Measurements from ENCODE around the gene SPATA20. TPM values are rescaled to one million over a fixed set of nuclear protein-coding genes. Genes with fewer than 3 reads are reported as not detected.

SPATA20 gene
- total RNA-seq, 1 experiment from 2014 or later, result 11.1 TPM

DNA sequence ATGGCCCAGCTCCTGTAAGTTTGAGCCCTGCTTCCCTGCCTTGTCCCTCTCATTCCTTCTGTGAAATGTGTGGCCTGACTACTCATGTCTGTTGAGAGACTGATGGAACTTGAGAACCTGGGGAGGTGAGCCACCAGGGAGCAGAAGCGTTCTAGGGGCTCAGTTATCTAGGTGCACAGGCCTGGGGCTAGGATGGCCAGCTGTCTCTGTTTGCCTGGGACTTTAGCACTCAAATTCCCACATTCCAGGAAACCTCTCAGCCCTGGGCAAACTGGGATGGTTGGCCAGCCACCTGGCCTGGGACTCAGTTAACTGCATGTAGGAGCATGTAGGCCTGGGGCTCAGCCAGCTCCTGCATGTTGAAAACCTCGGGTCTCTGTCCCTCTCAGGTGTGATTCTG lies 23.8 kb upstream of the SPATA20 start:
- Histone ChIP-seq H3K4me1 (ENCODE audit: insufficient read depth, low read length, poor library complexity, severe bottlenecking) (no peaks in the 10 kb centered on the region), H3K4me3 (ENCODE audit: low read depth, low read length, poor library complexity, severe bottlenecking) (no peak overlapping the region), H3K27me3 (replicated peaks; ENCODE audit: insufficient read depth, low read depth, low read length, poor library complexity) (no peaks in the 10 kb centered on the region), H3K36me3 (ENCODE audit: insufficient read depth, low read length, poor library complexity, severe bottlenecking) (no peaks in the 10 kb centered on the region), H3K9me3 (ENCODE audit: low read depth, low read length, poor library complexity, severe bottlenecking) (no peaks in the 10 kb centered on the region), H3K27ac (ENCODE audit: low read depth, low read length, poor library complexity, severe bottlenecking) (no peak overlapping the region)
- no TSS peak for BruUV-seq (replicated peaks)
- no peak for DNase-seq (ENCODE audit: low spot score)
- TF ChIP-seq, protein P1, sequence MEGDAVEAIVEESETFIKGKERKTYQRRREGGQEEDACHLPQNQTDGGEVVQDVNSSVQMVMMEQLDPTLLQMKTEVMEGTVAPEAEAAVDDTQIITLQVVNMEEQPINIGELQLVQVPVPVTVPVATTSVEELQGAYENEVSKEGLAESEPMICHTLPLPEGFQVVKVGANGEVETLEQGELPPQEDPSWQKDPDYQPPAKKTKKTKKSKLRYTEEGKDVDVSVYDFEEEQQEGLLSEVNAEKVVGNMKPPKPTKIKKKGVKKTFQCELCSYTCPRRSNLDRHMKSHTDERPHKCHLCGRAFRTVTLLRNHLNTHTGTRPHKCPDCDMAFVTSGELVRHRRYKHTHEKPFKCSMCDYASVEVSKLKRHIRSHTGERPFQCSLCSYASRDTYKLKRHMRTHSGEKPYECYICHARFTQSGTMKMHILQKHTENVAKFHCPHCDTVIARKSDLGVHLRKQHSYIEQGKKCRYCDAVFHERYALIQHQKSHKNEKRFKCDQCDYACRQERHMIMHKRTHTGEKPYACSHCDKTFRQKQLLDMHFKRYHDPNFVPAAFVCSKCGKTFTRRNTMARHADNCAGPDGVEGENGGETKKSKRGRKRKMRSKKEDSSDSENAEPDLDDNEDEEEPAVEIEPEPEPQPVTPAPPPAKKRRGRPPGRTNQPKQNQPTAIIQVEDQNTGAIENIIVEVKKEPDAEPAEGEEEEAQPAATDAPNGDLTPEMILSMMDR (conservative IDR thresholded peaks at IDR 0.05; ENCODE audit: low read depth, low read length), result no peak
- no peak for TF ChIP-seq EZH2 (IDR thresholded peaks at IDR 0.05; ENCODE audit: borderline replicate concordance, low read depth, low read length, poor library complexity, severe bottlenecking)
- intact Hi-C loops (cut with micrococcal nuclease; ENCODE audit: unreplicated experiment), result no loop called here
- ChIA-PET POLR2A (ENCODE audit: low non-redundant PET) (no interaction called here), CTCF (no interaction called here)

DNA sequence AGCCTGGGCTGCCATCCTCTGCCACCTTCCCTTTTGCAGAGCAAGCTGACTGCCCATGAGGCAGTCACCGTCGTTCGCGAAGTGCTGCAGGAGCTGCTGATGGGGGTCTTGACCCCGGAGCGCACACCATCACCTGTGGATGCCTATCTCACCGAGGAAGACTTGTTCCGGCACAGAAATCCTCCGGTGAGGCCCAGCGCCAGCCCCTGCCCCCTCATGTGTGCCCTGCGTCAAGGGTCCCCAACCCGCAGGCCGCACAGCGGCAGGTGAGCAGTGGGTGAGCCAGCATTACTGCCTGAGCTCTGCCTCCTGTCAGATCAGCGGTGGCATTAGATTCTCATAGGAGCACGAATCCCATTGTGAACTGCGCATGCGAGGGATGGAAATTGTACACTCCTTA lies 22.1 kb upstream of the SPATA20 start:
- H3K27me3 ChIP-seq (replicated peaks; ENCODE audit: insufficient read depth, low read depth, low read length, poor library complexity), result no peaks in the 10 kb centered on the region
- ChIA-PET CTCF (no interaction called here), POLR2A (ENCODE audit: low non-redundant PET) (interaction anchor here (0.6 kb wide), 1 partner anchor 1555 kb away, joined by 3 read pairs; no protein-coding TSS in a partner anchor)
- no peak overlapping the region for H3K4me3 ChIP-seq (ENCODE audit: low read depth, low read length, poor library complexity, severe bottlenecking)
- no peaks in the 10 kb centered on the region for H3K36me3 ChIP-seq (ENCODE audit: insufficient read depth, low read length, poor library complexity, severe bottlenecking)
- H3K27ac ChIP-seq (ENCODE audit: low read depth, low read length, poor library complexity, severe bottlenecking), result no peak overlapping the region
- H3K4me1 ChIP-seq (ENCODE audit: insufficient read depth, low read length, poor library complexity, severe bottlenecking), result no peaks in the 10 kb centered on the region
- no peak for DNase-seq (ENCODE audit: low spot score)
- no TSS peak for BruUV-seq (replicated peaks)
- intact Hi-C loops (cut with micrococcal nuclease; ENCODE audit: unreplicated experiment), result no loop called here
- TF ChIP-seq, protein P1 (conservative IDR thresholded peaks at IDR 0.05; ENCODE audit: low read depth, low read length), result no peak
- TF ChIP-seq EZH2 (IDR thresholded peaks at IDR 0.05; ENCODE audit: borderline replicate concordance, low read depth, low read length, poor library complexity, severe bottlenecking), result no peak
- H3K9me3 ChIP-seq (ENCODE audit: low read depth, low read length, poor library complexity, severe bottlenecking), result no peaks in the 10 kb centered on the region

DNA sequence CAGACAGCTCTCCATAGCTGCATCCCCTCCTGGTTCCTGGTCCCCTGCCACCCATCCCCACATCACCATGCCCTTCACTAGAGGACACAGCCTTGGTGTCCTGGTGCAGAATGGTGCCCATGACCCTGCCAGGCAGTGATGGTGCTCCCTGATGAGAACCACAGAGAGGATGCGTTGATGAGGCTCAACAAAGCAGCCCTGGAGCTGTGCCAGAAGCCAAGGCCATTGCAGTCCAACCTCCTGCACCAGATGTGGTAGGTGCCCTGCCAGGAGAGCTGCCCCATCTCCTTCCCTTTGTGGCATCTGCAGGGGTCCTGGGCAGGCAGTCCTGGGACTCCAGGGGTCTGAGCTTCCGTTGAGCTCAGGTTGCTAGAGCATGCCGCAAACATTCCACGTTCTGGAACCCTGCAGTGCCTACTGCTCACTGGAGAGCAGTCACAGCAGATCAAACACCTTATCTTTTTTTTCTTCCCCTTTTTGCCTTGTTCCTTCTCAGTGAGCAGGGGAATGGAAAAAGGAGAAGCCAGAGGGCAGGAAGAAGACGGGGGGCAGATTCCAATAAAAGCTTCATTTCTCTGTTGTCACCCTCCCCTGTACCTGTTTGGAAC lies 19.7 kb upstream of the SPATA20 start:
- CTCF ChIA-PET, result no interaction called here
- Histone ChIP-seq H3K4me3 (ENCODE audit: low read depth, low read length, poor library complexity, severe bottlenecking) (no peak overlapping the region), H3K4me1 (ENCODE audit: insufficient read depth, low read length, poor library complexity, severe bottlenecking) (no peaks in the 10 kb centered on the region), H3K9me3 (ENCODE audit: low read depth, low read length, poor library complexity, severe bottlenecking) (no peaks in the 10 kb centered on the region), H3K27ac (ENCODE audit: low read depth, low read length, poor library complexity, severe bottlenecking) (no peak overlapping the region), H3K27me3 (replicated peaks; ENCODE audit: insufficient read depth, low read depth, low read length, poor library complexity) (peaks cover 3% of the 10 kb centered on the region), H3K36me3 (ENCODE audit: insufficient read depth, low read length, poor library complexity, severe bottlenecking) (no peaks in the 10 kb centered on the region)
- DNase-seq (ENCODE audit: low spot score), result no peak
- intact Hi-C loops (cut with micrococcal nuclease; ENCODE audit: unreplicated experiment), result no loop called here
- BruUV-seq (replicated peaks), result no TSS peak
- POLR2A ChIA-PET (ENCODE audit: low non-redundant PET), result no interaction called here
- TF ChIP-seq EZH2 (IDR thresholded peaks at IDR 0.05; ENCODE audit: borderline replicate concordance, low read depth, low read length, poor library complexity, severe bottlenecking), result no peak
- TF ChIP-seq, protein P1 (conservative IDR thresholded peaks at IDR 0.05; ENCODE audit: low read depth, low read length), result no peak

All from A673 (cell line).